NCI-H345 treated with DMSO at 0.1 percent for 48 hours (cell line): ENCODE measurements around the gene DOCK6.
"Not testable (repeated sequence)": the region's sequence is repeated elsewhere in the genome, so short reads cannot be mapped to it uniquely, and the experiment has no call there.

Experiments
- DNase-seq: peaks from one replicate; lab custom pipeline; 2025; ENCODE audit not compliant: unreplicated experiment; lab: John Stamatoyannopoulos, UW

Gene DOCK6

GRCh38 chr19:11177592-11177991 lies 84.7 kb downstream of the DOCK6 start:
- DNase-seq, result no peak

DNA sequence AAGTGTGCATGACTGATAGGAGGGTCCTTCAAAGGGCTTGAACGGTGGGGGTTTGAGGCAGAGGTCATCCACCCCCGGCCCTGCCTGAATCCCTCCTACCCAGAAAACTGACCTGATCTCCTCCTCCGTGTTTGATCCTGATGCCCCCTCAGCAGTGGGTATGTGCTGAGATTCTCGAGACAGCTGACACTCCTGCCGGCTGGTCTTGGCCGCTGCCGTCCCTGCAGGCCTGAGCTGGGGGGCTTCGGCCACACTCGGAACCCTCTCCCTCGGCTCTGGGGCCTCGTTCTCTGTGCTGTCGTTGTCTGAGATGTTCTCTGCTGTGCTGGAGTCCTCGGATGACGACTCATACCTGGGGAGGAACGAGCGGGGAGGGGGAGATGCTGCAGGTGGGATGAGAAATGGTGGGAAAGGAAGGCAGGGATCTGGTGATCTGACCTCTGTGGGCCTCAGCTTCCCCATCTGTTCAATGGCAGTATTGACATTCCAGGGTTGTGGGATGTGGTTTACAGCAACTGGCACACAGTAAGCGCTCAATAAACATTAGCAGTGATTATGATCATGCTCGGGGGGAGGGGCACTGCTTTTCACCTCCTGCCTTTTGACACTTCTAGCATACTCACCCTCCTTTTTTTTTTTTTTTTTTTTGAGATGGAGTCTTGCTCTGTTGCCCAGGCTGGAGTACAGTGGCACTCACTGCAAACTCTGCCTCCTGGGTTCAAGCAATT lies 85.7 kb downstream of the DOCK6 start:
- no peak for DNase-seq

DNA sequence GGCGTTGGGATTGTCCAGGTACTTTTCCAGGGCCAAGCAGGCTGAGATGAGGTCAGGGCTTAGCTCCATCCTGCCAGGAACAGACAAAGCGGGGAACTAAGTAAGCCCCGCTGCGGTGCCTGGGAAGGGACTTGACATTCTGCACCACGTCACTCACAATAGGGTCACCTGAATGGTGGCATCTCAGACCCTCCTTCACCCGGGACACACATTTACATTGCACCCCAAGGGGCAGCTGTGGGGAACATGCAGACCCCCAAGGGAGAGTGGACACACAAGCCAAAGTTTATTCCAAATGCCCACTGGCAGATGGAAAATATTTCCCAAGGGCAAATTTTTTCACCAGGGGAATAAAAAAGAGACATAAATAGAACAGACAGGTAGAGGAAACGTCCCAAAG lies 86.4 kb downstream of the DOCK6 start:
- DNase-seq, result no peak

- DNase-seq, result no peak
Observed at GRCh38 chr19:11174336-11174735, 88.0 kb downstream of the DOCK6 start.

DNA sequence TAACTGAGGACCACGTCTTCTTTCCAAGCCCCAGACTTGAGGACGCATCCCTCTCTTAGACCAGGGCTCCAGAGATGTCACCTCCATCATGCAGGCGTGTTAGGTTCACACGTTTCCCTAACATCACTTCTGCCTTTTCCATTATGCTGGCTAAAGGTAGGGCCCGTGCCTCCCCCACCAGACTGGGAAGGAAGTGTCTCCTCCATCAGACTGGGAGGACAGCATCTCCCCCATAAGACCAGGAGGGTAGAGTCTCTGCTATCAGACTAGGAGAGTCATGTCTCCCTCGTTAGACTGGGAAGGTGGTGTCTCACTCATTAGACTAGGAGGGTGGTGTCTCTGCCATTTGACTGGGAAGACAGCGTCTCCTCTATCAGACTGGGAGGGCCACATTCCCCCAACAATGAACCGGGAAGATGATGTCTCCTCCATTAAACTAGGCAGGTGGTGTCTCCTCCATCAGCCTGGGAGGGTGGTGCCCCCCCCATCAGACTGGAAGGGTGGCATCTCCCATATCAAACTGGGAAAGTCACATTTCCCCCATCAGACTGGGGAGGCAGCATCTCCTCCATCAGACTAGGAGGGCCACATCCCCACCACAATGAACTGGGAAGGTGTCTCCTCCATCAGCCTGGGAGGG lies 88.7 kb downstream of the DOCK6 start:
- DNase-seq, result no peak

GRCh38 chr19:11172576-11172975 lies 89.7 kb downstream of the DOCK6 start:
- DNase-seq, result no peak

DNA sequence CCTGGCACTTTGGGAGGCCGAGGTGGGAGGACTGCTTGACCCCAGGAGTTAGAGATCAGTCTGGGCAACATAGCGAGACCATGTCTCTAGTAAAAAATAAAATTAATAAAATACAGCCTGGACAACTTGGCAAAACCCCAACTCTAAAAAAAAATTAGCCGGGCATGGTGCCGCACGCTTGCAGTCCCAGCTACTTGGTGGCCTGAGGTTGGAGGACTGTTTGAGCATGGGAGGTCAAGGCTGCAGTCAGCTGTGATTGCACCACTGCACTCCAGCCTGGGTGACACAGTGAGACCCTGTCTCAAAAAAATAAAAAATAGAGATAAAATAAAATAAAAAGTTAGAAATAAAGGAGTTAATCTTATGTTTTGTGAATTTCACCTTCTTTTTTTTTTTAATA lies 91.2 kb downstream of the DOCK6 start:
- no peak for DNase-seq

- no peak for DNase-seq
Observed at GRCh38 chr19:11169896-11170678, 92.2 kb downstream of the DOCK6 start.

DNA sequence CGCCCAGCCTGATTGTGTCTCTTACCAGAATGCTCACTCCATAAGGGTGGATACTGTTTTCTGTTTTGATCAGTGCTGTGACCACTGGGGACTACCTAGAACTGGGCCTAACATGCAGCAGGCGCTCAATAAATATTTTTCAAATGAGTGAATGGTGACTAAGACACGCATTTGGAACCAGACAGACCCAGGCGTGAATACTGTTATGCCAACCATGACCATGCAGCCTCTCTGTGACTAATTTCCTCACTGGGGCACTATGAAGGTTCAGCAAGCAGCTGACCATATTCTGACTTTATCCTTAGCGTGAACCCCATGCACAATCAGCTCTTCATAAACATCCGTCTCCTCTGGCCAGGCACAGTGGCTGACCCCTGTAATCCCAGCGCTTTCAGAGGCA lies 93.8 kb downstream of the DOCK6 start:
- no peak for DNase-seq

- DNase-seq, result no peak
Observed at GRCh38 chr19:11166281-11167142, 95.8 kb downstream of the DOCK6 start.

- no peak for DNase-seq
Observed at GRCh38 chr19:11165486-11166030, 96.8 kb downstream of the DOCK6 start.

- no peak for DNase-seq
Observed at GRCh38 chr19:11164879-11165406, 97.4 kb downstream of the DOCK6 start.

- DNase-seq, result no peak
Observed at GRCh38 chr19:11164296-11164695, 98.0 kb downstream of the DOCK6 start.

DNA sequence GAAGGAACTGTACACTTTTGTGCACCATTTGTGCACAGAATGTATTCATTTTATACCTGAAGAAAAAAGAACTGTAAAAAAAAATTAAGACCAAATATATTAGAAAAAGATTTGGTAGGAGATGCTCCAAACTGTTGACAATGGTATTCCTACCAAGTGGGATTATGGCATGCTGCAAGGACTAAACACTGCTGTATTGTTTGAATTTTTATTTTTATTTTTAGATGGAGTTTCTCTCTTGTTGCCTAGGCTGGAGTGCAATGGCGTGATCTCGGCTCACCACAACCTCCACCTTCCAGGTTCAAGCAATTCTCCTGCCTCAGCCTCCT lies 101.9 kb downstream of the DOCK6 start:
- DNase-seq, result not testable (repeated sequence)

GRCh38 chr19:11159598-11160439 lies 102.5 kb downstream of the DOCK6 start:
- no peak for DNase-seq

GRCh38 chr19:11155373-11156120 lies 106.8 kb downstream of the DOCK6 start, which contains the start of gene SPC24:
TSS of gene SPC24 (minus strand) at chr19:11155782. CDS start at chr19:11155776, 6 bp downstream.
- DNase-seq, result peak; percentile 50

GRCh38 chr19:11154683-11155047 lies 107.7 kb downstream of the DOCK6 start:
- DNase-seq, result no peak

DNA sequence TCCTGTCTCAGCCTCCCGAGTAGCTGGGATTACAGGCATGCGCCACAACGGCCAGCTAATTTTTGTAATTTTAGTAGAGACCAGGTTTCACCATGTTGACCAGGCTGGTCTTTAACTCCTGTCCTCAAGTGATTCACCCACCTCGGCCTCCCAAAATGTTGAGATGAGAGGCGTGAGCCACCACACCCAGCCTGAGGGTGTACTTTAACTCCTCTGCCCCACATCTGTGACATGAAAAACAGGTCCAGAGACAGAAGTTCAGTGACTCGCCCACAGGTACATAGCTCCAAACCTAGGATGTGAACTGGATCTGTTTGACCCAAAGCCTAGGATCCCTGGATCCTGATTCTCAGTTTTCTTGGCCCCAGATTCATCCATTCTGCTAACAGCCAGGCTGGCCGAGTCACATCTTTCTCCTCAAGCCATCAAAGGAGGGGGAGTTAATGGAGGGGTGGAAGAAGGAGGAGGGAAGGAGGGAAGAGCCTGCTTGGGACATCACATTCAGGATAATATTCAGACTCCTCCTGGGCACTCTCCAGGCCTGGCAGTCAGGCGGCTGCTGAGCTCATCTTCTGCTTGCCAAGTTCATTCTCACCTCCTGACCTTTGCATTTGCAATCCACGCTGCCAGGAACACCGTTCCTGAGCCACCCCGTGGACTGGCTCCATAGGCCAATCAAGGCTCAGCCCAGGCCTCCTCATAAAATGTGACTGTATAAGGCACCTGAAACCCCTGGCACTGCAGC lies 109.8 kb downstream of the DOCK6 start:
- no peak for DNase-seq
